Measurements from ENCODE around the gene PABPN1. TPM values are rescaled to one million over a fixed set of nuclear protein-coding genes. Genes with fewer than 3 reads are reported as not detected.

The PABPN1 gene
- total RNA-seq, 1 experiment from 2014 or later, result 184 TPM

- Histone ChIP-seq H3K27me3 (ENCODE audit: insufficient read depth, low read length) (no peaks in the 10 kb centered on the region), H3K9ac (ENCODE audit: low read length) (no peak overlapping the region), H3K27ac (ENCODE audit: low read depth, low read length) (no peak overlapping the region), H3K4me2 (ENCODE audit: low read length) (no peak overlapping the region), H3K9me3 (ENCODE audit: control insufficient read depth in 1 of 2, insufficient read depth in 1 of 2, low read depth in 1 of 2, low read length in 2 of 2) (no peaks in the 10 kb centered on the region), H3K9me2 (ENCODE audit: insufficient read depth) (no peaks in the 10 kb centered on the region), H4K20me1 (ENCODE audit: insufficient read depth) (no peaks in the 10 kb centered on the region), H3K4me3 (replicated peaks in 1 of 2; ENCODE audit: low read depth in 1 of 2, low read length in 2 of 2) (no peak overlapping the region), H3K36me3 (ENCODE audit: control insufficient read depth in 1 of 2, insufficient read depth in 2 of 2, low read length in 2 of 2) (no peaks in the 10 kb centered on the region), H3K4me1 (ENCODE audit: control insufficient read depth in 1 of 2, insufficient read depth in 2 of 2, low read length in 2 of 2) (peaks cover 15 to 31% of the 10 kb centered on the region in 2 experiments), H3K79me2 (ENCODE audit: insufficient read depth, low read length) (no peaks in the 10 kb centered on the region), H2AFZ (ENCODE audit: low read depth, low read length, poor library complexity, severe bottlenecking) (no peak overlapping the region)
- ATAC-seq, result no peak
- ChIA-PET RAD21 (ENCODE audit: low non-redundant PET in 1 of 2, low total read pairs in 2 of 2, uncharacterized antibody in 2 of 2, unreplicated experiment in 2 of 2) (no interaction called here), POLR2A (no interaction called here), CTCF (interaction anchor here (1.0 to 2.0 kb wide), 5 partner anchors 10 to 32 kb away, joined by 3 to 4 read pairs (median 3); partner anchors contain the start of gene PABPN1)
- TF ChIP-seq RAD21 (IDR thresholded peaks at IDR 0.05; ENCODE audit: low read depth) (no peak), SRF (IDR thresholded peaks at IDR 0.05; ENCODE audit: low read depth) (no peak), SP1 (IDR thresholded peaks at IDR 0.05; ENCODE audit: low read depth) (no peak), ATF3 (IDR thresholded peaks at IDR 0.05) (no peak), ELF1 (IDR thresholded peaks at IDR 0.05; ENCODE audit: borderline replicate concordance, low read depth) (no peak), ZFX (IDR thresholded peaks at IDR 0.05) (no peak), FOSL1 (IDR thresholded peaks at IDR 0.05; ENCODE audit: low read depth) (no peak), REST (IDR thresholded peaks at IDR 0.05; ENCODE audit: low read depth) (no peak), POLR2AphosphoS5 (IDR thresholded peaks at IDR 0.05; ENCODE audit: low read depth, low read length) (no peak), EGR1 (IDR thresholded peaks at IDR 0.05; ENCODE audit: low read depth) (no peak)
- DNase-seq (ENCODE audit: low read depth, low spot score), result no peak
- intact Hi-C loops (cut with micrococcal nuclease), result no loop called here
- BruUV-seq (replicated peaks), result no TSS peak
Measured at GRCh38 chr14:23297096-23297495, 24.2 kb upstream of the PABPN1 start.
